Upper lobe of left lung (tissue), 6 donors: ENCODE data around the gene OLIG3. TPM values are rescaled to one million over a fixed set of nuclear protein-coding genes. Genes with fewer than 3 reads are reported as not detected.

Experiments used
- ATAC-seq, 2 donors: fragments of 200-7000 bp; cut with Tn5 transposase; one replicate each; pipeline ENCODE4 v1.9.1; 2022; ENCODE audit warnings: mild to moderate bottlenecking in 2 of 2, moderate library complexity in 2 of 2; ENCODE audit not compliant: low FRiP score in 2 of 2
- DNase-seq, 2 donors: peaks; one replicate each; pipeline ENCODE4 v3.0.0-alpha.2; 2019 to 2020
- H3K27ac ChIP-seq, 4 donors: fragments of 200-600 bp; sonication (generic); one replicate each; pipeline ENCODE4 v1.5.1; 2016 to 2019
- H3K27me3 ChIP-seq, 4 donors: fragments of 200-600 bp; sonication (generic); one replicate each; pipeline ENCODE4 v1.5.1; 2017 to 2019
- H3K36me3 ChIP-seq, 4 donors: fragments of 200-600 bp; sonication (generic); one replicate each; pipeline ENCODE4 v1.5.1; 2016 to 2019
- H3K4me1 ChIP-seq, 4 donors: fragments of 200-600 bp; sonication (generic); one replicate each; pipeline ENCODE4 v1.5.1; 2018 to 2019
- H3K4me3 ChIP-seq, 4 donors: fragments of 200-600 bp; sonication (generic); one replicate each; pipeline ENCODE4 v1.5.1; 2017 to 2019; ENCODE audit warnings: mild to moderate bottlenecking in 2 of 4, moderate library complexity in 1 of 4
- H3K9me3 ChIP-seq, 4 donors: fragments of 200-600 bp; sonication (generic); one replicate each; pipeline ENCODE4 v1.5.1; 2018 to 2019
- EP300 ChIP-seq, 4 donors: sonication (generic); formaldehyde crosslinking; IDR thresholded peaks; one replicate each; pipeline ENCODE4 v1.5.1; 2017; ENCODE audit warnings: antibody characterized with exemption in 4 of 4, control low read depth in 2 of 4
- POLR2A ChIP-seq, 4 donors: fragments of 450-650 bp; IDR thresholded peaks; one replicate each; pipeline ENCODE4 v1.5.1; 2016 to 2017; ENCODE audit warnings: antibody characterized with exemption in 4 of 4, mild to moderate bottlenecking in 2 of 4
- POLR2AphosphoS5 ChIP-seq, 2 donors: sonication (generic); formaldehyde crosslinking; IDR thresholded peaks; one replicate each; pipeline ENCODE4 v1.5.1; 2017; ENCODE audit warnings: antibody characterized with exemption in 2 of 2
- WGBS, 2 donors: methylation state at CpG; one replicate each; pipeline ENCODE4 v1.1.5; 2017 to 2018; 5-methylcytosine and 5-hydroxymethylcytosine counted together
- total RNA-seq, 6 donors: library from RNA; depleted of rRNA in 4 of 6; stranded (reverse); fragments of >200 nt in 4 of 6; gene quantifications; one replicate each; pipeline versions ENCODE4 v1.1.0 to v1.2.1, GENCODE V29; 2016 to 2021
- TF ChIP-seq, protein P1 (sequence below), 6 experiments: fragments of 450-650 bp in 4 of 6; fragments of 200-600 bp in 2 of 6; sonication (generic) in 2 of 6; IDR thresholded peaks; one replicate each; pipeline ENCODE4 v1.5.1; 2016 to 2019; ENCODE audit warnings: antibody characterized with exemption in 6 of 6
- donor health status: DM: no; HTN: no; CAD: no; lungs with moderate emphysema.
- donor health status: DM: no; HTN: yes; CAD: no; lungs with severe emphysema.

OLIG3 gene
- total RNA-seq, 6 donors from 2014 or later: not detected

GRCh38 chr6:137512757-137513605 lies 18.8 kb upstream of the OLIG3 start:
- 29 to 33% methylated on average over 14 of the region's 14 CpGs for WGBS, 2 donors
- Histone ChIP-seq H3K4me1 (no peaks in the 10 kb centered on the region), H3K27ac (no peak overlapping the region), H3K27me3 (peaks cover 0 to 4% (median 1%) of the 10 kb centered on the region in 4 donors), H3K4me3 (no peak overlapping the region), H3K9me3 (peaks cover 0 to 7% (median 3%) of the 10 kb centered on the region in 4 donors), H3K36me3 (no peaks in the 10 kb centered on the region)
- peak in 1 of 2 donors; percentile 37 for DNase-seq
- ATAC-seq: no peak
- TF ChIP-seq, protein P1, sequence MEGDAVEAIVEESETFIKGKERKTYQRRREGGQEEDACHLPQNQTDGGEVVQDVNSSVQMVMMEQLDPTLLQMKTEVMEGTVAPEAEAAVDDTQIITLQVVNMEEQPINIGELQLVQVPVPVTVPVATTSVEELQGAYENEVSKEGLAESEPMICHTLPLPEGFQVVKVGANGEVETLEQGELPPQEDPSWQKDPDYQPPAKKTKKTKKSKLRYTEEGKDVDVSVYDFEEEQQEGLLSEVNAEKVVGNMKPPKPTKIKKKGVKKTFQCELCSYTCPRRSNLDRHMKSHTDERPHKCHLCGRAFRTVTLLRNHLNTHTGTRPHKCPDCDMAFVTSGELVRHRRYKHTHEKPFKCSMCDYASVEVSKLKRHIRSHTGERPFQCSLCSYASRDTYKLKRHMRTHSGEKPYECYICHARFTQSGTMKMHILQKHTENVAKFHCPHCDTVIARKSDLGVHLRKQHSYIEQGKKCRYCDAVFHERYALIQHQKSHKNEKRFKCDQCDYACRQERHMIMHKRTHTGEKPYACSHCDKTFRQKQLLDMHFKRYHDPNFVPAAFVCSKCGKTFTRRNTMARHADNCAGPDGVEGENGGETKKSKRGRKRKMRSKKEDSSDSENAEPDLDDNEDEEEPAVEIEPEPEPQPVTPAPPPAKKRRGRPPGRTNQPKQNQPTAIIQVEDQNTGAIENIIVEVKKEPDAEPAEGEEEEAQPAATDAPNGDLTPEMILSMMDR (IDR thresholded peaks at IDR 0.05): no peak
- TF ChIP-seq EP300 (IDR thresholded peaks at IDR 0.05): no peak
- no peak for TF ChIP-seq POLR2AphosphoS5 (IDR thresholded peaks at IDR 0.05)
- no peak for TF ChIP-seq POLR2A (IDR thresholded peaks at IDR 0.05)

- 88% methylated on average over 2 of the region's 2 CpGs for WGBS, 2 donors
- DNase-seq (no peak), ATAC-seq (no peak)
- Histone ChIP-seq H3K9me3 (peaks cover 0 to 7% (median 3%) of the 10 kb centered on the region in 4 donors), H3K27ac (no peak overlapping the region), H3K4me3 (no peak overlapping the region), H3K4me1 (no peaks in the 10 kb centered on the region), H3K36me3 (no peaks in the 10 kb centered on the region), H3K27me3 (peaks cover 0 to 4% (median 0%) of the 10 kb centered on the region in 4 donors)
- TF ChIP-seq EP300 (IDR thresholded peaks at IDR 0.05): no peak
- TF ChIP-seq POLR2A (IDR thresholded peaks at IDR 0.05): no peak
- no peak for TF ChIP-seq POLR2AphosphoS5 (IDR thresholded peaks at IDR 0.05)
- TF ChIP-seq, protein P1 (IDR thresholded peaks at IDR 0.05): no peak
Observed at GRCh38 chr6:137510923-137511322, 16.7 kb upstream of the OLIG3 start.

GRCh38 chr6:137498481-137499190 lies 4.4 kb upstream of the OLIG3 start:
- DNase-seq (no peak), ATAC-seq (no peak)
- Histone ChIP-seq H3K27me3 (peaks cover 0 to 63% (median 37%) of the 10 kb centered on the region in 4 donors), H3K4me3 (peak overlapping the region in 1 of 4 donors; percentile 30), H3K9me3 (no peaks in the 10 kb centered on the region), H3K36me3 (no peaks in the 10 kb centered on the region), H3K27ac (no peak overlapping the region), H3K4me1 (peaks cover 17 to 36% (median 22%) of the 10 kb centered on the region in 4 donors)
- 18 to 19% methylated on average over 11 of the region's 11 CpGs for WGBS, 2 donors
- TF ChIP-seq POLR2AphosphoS5 (IDR thresholded peaks at IDR 0.05): no peak
- no peak for TF ChIP-seq EP300 (IDR thresholded peaks at IDR 0.05)
- no peak for TF ChIP-seq POLR2A (IDR thresholded peaks at IDR 0.05)
- TF ChIP-seq, protein P1 (IDR thresholded peaks at IDR 0.05): no peak

- 5 to 11% methylated on average over 17 of the region's 60 CpGs for WGBS, 2 donors
- Histone ChIP-seq H3K27me3 (peaks cover 0 to 71% (median 45%) of the 10 kb centered on the region in 4 donors), H3K27ac (no peak overlapping the region), H3K9me3 (no peaks in the 10 kb centered on the region), H3K4me3 (peak overlapping the region in 2 of 4 donors; percentile 1 to 30), H3K4me1 (peaks cover 24 to 43% (median 28%) of the 10 kb centered on the region in 4 donors), H3K36me3 (no peaks in the 10 kb centered on the region)
- no peak for TF ChIP-seq EP300 (IDR thresholded peaks at IDR 0.05)
- no peak for TF ChIP-seq POLR2AphosphoS5 (IDR thresholded peaks at IDR 0.05)
- ATAC-seq (peak in 1 of 2 donors; percentile 43), DNase-seq (peak in 1 of 2 donors; percentile 83)
Observed at GRCh38 chr6:137497721-137498463, 3.7 kb upstream of the OLIG3 start.
